ENCODE results near the gene CA10. TPM values are rescaled to one million over a fixed set of nuclear protein-coding genes. Genes with fewer than 3 reads are reported as not detected.

CA10 gene
- total RNA-seq, 1 donor from 2014 or later = 2.0 TPM

DNA sequence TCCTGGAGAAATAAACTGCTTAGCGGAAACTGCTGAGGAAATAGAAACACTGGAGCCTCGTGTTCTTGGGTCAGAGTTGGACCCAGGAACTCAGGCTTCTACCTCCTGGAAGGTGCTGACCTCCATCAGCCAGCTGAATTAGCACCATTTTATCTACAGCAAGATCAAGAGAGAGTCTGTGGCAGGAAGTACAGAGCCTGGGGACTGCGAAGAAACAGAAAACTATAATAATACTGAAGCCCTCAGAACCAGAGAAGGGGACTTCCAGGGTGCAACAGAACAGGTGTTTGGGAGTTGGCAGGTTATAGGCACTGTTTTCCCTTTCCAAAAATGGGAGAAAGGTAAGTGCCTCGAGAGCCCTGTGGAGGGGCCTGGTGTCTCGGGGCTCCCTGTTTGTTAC is 379.7 kb downstream of the CA10 start:
- intact Hi-C loops (cut with DNase I) = no loop called here
- TF ChIP-seq CTCF (IDR thresholded peaks at IDR 0.05) (no peak), POLR2AphosphoS5 (IDR thresholded peaks at IDR 0.05; ENCODE audit: insufficient read depth in 1 of 2, low read depth in 1 of 2) (no peak), POLR2A (IDR thresholded peaks at IDR 0.05) (no peak)
- no peak for DNase-seq (ENCODE audit: extremely low spot score in 2 of 2)
- Histone ChIP-seq H3K27me3 (no peaks in the 10 kb centered on the region), H3K27ac (no peak overlapping the region), H3K4me1 (no peaks in the 10 kb centered on the region), H3K4me3 (no peak overlapping the region), H3K36me3 (no peaks in the 10 kb centered on the region), H3K9me3 (no peaks in the 10 kb centered on the region)

GRCh38 chr17:51770027-51770759 is 388.3 kb downstream of the CA10 start:
- TF ChIP-seq POLR2AphosphoS5 (IDR thresholded peaks at IDR 0.05; ENCODE audit: insufficient read depth in 1 of 2, low read depth in 1 of 2) (no peak), POLR2A (IDR thresholded peaks at IDR 0.05) (no peak), CTCF (IDR thresholded peaks at IDR 0.05) (no peak)
- no peak overlapping the region for H3K4me3 ChIP-seq
- no peak overlapping the region for H3K27ac ChIP-seq
- H3K9me3 ChIP-seq = no peaks in the 10 kb centered on the region
- no peak for DNase-seq (ENCODE audit: extremely low spot score in 2 of 2)
- no peaks in the 10 kb centered on the region for H3K36me3 ChIP-seq
- no peaks in the 10 kb centered on the region for H3K27me3 ChIP-seq
- intact Hi-C loops (cut with DNase I) = no loop called here
- H3K4me1 ChIP-seq = no peaks in the 10 kb centered on the region

- intact Hi-C loops (cut with DNase I) = no loop called here
- Histone ChIP-seq H3K27me3 (no peaks in the 10 kb centered on the region), H3K27ac (no peak overlapping the region), H3K9me3 (no peaks in the 10 kb centered on the region), H3K36me3 (no peaks in the 10 kb centered on the region), H3K4me3 (no peak overlapping the region), H3K4me1 (no peaks in the 10 kb centered on the region)
- no peak for TF ChIP-seq CTCF (IDR thresholded peaks at IDR 0.05)
- no peak for TF ChIP-seq POLR2AphosphoS5 (IDR thresholded peaks at IDR 0.05; ENCODE audit: insufficient read depth in 1 of 2, low read depth in 1 of 2)
- no peak for TF ChIP-seq POLR2A (IDR thresholded peaks at IDR 0.05)
- DNase-seq (ENCODE audit: extremely low spot score in 2 of 2) = no peak
These were observed 389.3 kb downstream of the CA10 start for GRCh38 chr17:51769231-51769630.

- intact Hi-C loops (cut with DNase I) = no loop called here
- TF ChIP-seq POLR2A (IDR thresholded peaks at IDR 0.05) (no peak), CTCF (IDR thresholded peaks at IDR 0.05) (no peak), POLR2AphosphoS5 (IDR thresholded peaks at IDR 0.05; ENCODE audit: insufficient read depth in 1 of 2, low read depth in 1 of 2) (no peak)
- H3K9me3 ChIP-seq = no peaks in the 10 kb centered on the region
- H3K36me3 ChIP-seq = no peaks in the 10 kb centered on the region
- H3K27me3 ChIP-seq = no peaks in the 10 kb centered on the region
- no peak overlapping the region for H3K27ac ChIP-seq
- no peaks in the 10 kb centered on the region for H3K4me1 ChIP-seq
- no peak overlapping the region for H3K4me3 ChIP-seq
- no peak for DNase-seq (ENCODE audit: extremely low spot score in 2 of 2)
These were observed 389.8 kb downstream of the CA10 start for GRCh38 chr17:51768706-51769105.

GRCh38 chr17:51767287-51767686 is 391.2 kb downstream of the CA10 start:
- Histone ChIP-seq H3K4me3 (no peak overlapping the region), H3K27ac (no peak overlapping the region), H3K4me1 (no peaks in the 10 kb centered on the region), H3K36me3 (no peaks in the 10 kb centered on the region), H3K9me3 (no peaks in the 10 kb centered on the region), H3K27me3 (no peaks in the 10 kb centered on the region)
- intact Hi-C loops (cut with DNase I) = no loop called here
- TF ChIP-seq POLR2AphosphoS5 (IDR thresholded peaks at IDR 0.05; ENCODE audit: insufficient read depth in 1 of 2, low read depth in 1 of 2) = no peak
- no peak for TF ChIP-seq POLR2A (IDR thresholded peaks at IDR 0.05)
- TF ChIP-seq CTCF (IDR thresholded peaks at IDR 0.05) = no peak
- DNase-seq (ENCODE audit: extremely low spot score in 2 of 2) = no peak

Measured in vagina (tissue), 2 donors.